HEK293T (cell line): Measurements from ENCODE around the gene VIPR2.

Experiments
- ARNT ChIP-seq: fragments of 450-650 bp; IDR thresholded peaks from 2 replicates; pipeline ENCODE4 v1.6.1; 2017; ENCODE audit warnings: mild to moderate bottlenecking
- FOXA1 ChIP-seq: fragments of 450-650 bp; IDR thresholded peaks from 2 replicates; pipeline ENCODE4 v1.6.1; 2016; ENCODE audit warnings: mild to moderate bottlenecking
- FOXM1 ChIP-seq: fragments of 450-650 bp; IDR thresholded peaks from 2 replicates; pipeline ENCODE4 v1.6.1; 2017; ENCODE audit warnings: mild to moderate bottlenecking, borderline replicate concordance
- HDGF ChIP-seq: fragments of 450-650 bp; IDR thresholded peaks from 2 replicates; pipeline ENCODE4 v1.6.1; 2017; ENCODE audit warnings: antibody characterized with exemption, borderline replicate concordance
- NFRKB ChIP-seq: fragments of 450-650 bp; IDR thresholded peaks from 2 replicates; pipeline ENCODE4 v1.6.1; 2016; ENCODE audit warnings: mild to moderate bottlenecking, moderate library complexity
- PKNOX1 ChIP-seq: fragments of 450-650 bp; IDR thresholded peaks from 2 replicates; pipeline ENCODE4 v1.6.1; 2016
- SP1 ChIP-seq: fragments of 450-650 bp; IDR thresholded peaks from 2 replicates; pipeline ENCODE4 v1.6.1; 2017
- TARDBP ChIP-seq: fragments of 450-650 bp; IDR thresholded peaks from 2 replicates; pipeline ENCODE4 v1.6.1; 2016

- no peak for TF ChIP-seq FOXM1
- no peak for TF ChIP-seq PKNOX1
- no peak for TF ChIP-seq HDGF
- no peak for TF ChIP-seq ARNT
- no peak for TF ChIP-seq NFRKB
- no peak for TF ChIP-seq SP1
- no peak for TF ChIP-seq FOXA1
- TF ChIP-seq TARDBP, result no peak
Observed at GRCh38 chr7:159148430-159149395, 4.0 kb upstream of the VIPR2 start.
